ENCODE measurements around the gene ACOX1. TPM values are rescaled to one million over a fixed set of nuclear protein-coding genes. Genes with fewer than 3 reads are reported as not detected.

Gene ACOX1
- total RNA-seq, 2 donors from 2014 or later: 22.5 to 37.6 TPM

DNA sequence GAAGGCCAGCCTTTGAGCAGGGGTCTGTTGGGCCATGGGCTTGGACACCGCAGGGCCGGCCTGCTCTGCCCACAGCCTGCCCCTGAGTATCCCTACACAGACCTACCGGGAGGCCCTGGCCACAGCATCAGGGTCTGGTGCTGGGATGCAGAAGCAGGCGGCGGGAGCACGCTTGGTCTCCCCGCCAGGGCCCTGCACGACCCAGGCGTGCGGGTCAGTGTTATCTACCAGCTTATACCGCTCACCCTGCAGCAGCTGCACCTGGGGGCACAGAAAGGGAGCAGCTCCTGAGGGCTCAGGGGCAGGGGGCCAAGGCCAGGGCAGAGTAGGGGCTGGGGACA lies 39.3 kb upstream of the ACOX1 start:
- TF ChIP-seq, protein P1, sequence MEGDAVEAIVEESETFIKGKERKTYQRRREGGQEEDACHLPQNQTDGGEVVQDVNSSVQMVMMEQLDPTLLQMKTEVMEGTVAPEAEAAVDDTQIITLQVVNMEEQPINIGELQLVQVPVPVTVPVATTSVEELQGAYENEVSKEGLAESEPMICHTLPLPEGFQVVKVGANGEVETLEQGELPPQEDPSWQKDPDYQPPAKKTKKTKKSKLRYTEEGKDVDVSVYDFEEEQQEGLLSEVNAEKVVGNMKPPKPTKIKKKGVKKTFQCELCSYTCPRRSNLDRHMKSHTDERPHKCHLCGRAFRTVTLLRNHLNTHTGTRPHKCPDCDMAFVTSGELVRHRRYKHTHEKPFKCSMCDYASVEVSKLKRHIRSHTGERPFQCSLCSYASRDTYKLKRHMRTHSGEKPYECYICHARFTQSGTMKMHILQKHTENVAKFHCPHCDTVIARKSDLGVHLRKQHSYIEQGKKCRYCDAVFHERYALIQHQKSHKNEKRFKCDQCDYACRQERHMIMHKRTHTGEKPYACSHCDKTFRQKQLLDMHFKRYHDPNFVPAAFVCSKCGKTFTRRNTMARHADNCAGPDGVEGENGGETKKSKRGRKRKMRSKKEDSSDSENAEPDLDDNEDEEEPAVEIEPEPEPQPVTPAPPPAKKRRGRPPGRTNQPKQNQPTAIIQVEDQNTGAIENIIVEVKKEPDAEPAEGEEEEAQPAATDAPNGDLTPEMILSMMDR (IDR thresholded peaks at IDR 0.05): no peak
- H3K9me3 ChIP-seq: no peaks in the 10 kb centered on the region

GRCh38 chr17:76017481-76018339 lies 38.7 kb upstream of the ACOX1 start:
- Histone ChIP-seq H3K9me3 (no peaks in the 10 kb centered on the region), H3K4me3 (no peak overlapping the region), H3K36me3 (no peaks in the 10 kb centered on the region), H3K27me3 (replicated peaks; ENCODE audit: insufficient read depth) (no peaks in the 10 kb centered on the region), H3K27ac (no peak overlapping the region), H3K4me1 (ENCODE audit: control insufficient read depth in 1 of 2, low read depth in 2 of 2) (no peaks in the 10 kb centered on the region)
- TF ChIP-seq, protein P1 (IDR thresholded peaks at IDR 0.05): no peak
- ATAC-seq (ENCODE audit: insufficient number of reproducible peaks, low FRiP score, low read depth): no peak
- no peak for DNase-seq (ENCODE audit: low spot score)

More for the DNA sequence above, 39.3 kb upstream of the ACOX1 start:
- Histone ChIP-seq H3K27me3 (replicated peaks; ENCODE audit: insufficient read depth) (no peaks in the 10 kb centered on the region), H3K4me1 (ENCODE audit: control insufficient read depth in 1 of 2, low read depth in 2 of 2) (no peaks in the 10 kb centered on the region), H3K36me3 (no peaks in the 10 kb centered on the region), H3K27ac (no peak overlapping the region), H3K4me3 (no peak overlapping the region)
- ATAC-seq (ENCODE audit: insufficient number of reproducible peaks, low FRiP score, low read depth) (no peak), DNase-seq (ENCODE audit: low spot score) (no peak)

DNA sequence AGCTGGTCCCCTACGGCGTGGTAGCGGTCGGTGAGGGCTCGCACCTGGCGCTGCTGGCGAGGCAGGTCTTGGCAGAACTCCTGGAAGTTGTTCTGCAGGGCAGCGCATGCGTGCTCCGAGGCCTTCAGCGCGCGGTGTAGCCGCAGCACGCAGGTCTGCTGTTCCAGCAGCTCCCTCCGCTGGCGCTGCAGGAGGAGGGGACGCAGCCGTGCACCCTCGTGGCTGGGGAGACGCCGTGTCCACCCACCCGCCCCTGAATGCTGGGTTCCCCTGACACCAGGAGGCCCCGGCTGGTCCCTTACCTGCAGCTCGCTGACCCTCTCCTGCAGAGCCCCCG lies 35.9 kb upstream of the ACOX1 start:
- TF ChIP-seq, protein P1 (IDR thresholded peaks at IDR 0.05): no peak
- no peaks in the 10 kb centered on the region for H3K9me3 ChIP-seq
- H3K27ac ChIP-seq: no peak overlapping the region
- H3K36me3 ChIP-seq: no peaks in the 10 kb centered on the region
- DNase-seq (ENCODE audit: low spot score) (no peak), ATAC-seq (ENCODE audit: insufficient number of reproducible peaks, low FRiP score, low read depth) (no peak)
- no peaks in the 10 kb centered on the region for H3K4me1 ChIP-seq (ENCODE audit: control insufficient read depth in 1 of 2, low read depth in 2 of 2)
- no peaks in the 10 kb centered on the region for H3K27me3 ChIP-seq (replicated peaks; ENCODE audit: insufficient read depth)
- H3K4me3 ChIP-seq: no peak overlapping the region

- no peaks in the 10 kb centered on the region for H3K9me3 ChIP-seq
- no peaks in the 10 kb centered on the region for H3K27me3 ChIP-seq (replicated peaks; ENCODE audit: insufficient read depth)
- no peak for DNase-seq (ENCODE audit: low spot score)
- H3K4me1 ChIP-seq (ENCODE audit: control insufficient read depth in 1 of 2, low read depth in 2 of 2): no peaks in the 10 kb centered on the region
- no peaks in the 10 kb centered on the region for H3K36me3 ChIP-seq
- no peak overlapping the region for H3K27ac ChIP-seq
- no peak for ATAC-seq (ENCODE audit: insufficient number of reproducible peaks, low FRiP score, low read depth)
- TF ChIP-seq, protein P1 (IDR thresholded peaks at IDR 0.05): peak; percentile 95
- H3K4me3 ChIP-seq: no peak overlapping the region
Observed at GRCh38 chr17:76014100-76014924, 35.3 kb upstream of the ACOX1 start.

- Histone ChIP-seq H3K4me3 (no peak overlapping the region), H3K36me3 (no peaks in the 10 kb centered on the region), H3K4me1 (ENCODE audit: control insufficient read depth in 1 of 2, low read depth in 2 of 2) (no peaks in the 10 kb centered on the region), H3K9me3 (no peaks in the 10 kb centered on the region), H3K27me3 (replicated peaks; ENCODE audit: insufficient read depth) (no peaks in the 10 kb centered on the region), H3K27ac (no peak overlapping the region)
- no peak for DNase-seq (ENCODE audit: low spot score)
- ATAC-seq (ENCODE audit: insufficient number of reproducible peaks, low FRiP score, low read depth): no peak
- TF ChIP-seq, protein P1 (IDR thresholded peaks at IDR 0.05): no peak
Observed at GRCh38 chr17:76013377-76013932, 34.5 kb upstream of the ACOX1 start.
